GM21390 (cell line): ENCODE measurements around the gene THSD7A.

Experiments
- ATAC-seq: cut with Tn5 transposase; IDR thresholded peaks from one replicate; pipeline ENCODE4 v1.9.1; 2021; ENCODE audit not compliant: unreplicated experiment

The THSD7A gene, protein sequence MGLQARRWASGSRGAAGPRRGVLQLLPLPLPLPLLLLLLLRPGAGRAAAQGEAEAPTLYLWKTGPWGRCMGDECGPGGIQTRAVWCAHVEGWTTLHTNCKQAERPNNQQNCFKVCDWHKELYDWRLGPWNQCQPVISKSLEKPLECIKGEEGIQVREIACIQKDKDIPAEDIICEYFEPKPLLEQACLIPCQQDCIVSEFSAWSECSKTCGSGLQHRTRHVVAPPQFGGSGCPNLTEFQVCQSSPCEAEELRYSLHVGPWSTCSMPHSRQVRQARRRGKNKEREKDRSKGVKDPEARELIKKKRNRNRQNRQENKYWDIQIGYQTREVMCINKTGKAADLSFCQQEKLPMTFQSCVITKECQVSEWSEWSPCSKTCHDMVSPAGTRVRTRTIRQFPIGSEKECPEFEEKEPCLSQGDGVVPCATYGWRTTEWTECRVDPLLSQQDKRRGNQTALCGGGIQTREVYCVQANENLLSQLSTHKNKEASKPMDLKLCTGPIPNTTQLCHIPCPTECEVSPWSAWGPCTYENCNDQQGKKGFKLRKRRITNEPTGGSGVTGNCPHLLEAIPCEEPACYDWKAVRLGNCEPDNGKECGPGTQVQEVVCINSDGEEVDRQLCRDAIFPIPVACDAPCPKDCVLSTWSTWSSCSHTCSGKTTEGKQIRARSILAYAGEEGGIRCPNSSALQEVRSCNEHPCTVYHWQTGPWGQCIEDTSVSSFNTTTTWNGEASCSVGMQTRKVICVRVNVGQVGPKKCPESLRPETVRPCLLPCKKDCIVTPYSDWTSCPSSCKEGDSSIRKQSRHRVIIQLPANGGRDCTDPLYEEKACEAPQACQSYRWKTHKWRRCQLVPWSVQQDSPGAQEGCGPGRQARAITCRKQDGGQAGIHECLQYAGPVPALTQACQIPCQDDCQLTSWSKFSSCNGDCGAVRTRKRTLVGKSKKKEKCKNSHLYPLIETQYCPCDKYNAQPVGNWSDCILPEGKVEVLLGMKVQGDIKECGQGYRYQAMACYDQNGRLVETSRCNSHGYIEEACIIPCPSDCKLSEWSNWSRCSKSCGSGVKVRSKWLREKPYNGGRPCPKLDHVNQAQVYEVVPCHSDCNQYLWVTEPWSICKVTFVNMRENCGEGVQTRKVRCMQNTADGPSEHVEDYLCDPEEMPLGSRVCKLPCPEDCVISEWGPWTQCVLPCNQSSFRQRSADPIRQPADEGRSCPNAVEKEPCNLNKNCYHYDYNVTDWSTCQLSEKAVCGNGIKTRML (N-terminal part only)

DNA sequence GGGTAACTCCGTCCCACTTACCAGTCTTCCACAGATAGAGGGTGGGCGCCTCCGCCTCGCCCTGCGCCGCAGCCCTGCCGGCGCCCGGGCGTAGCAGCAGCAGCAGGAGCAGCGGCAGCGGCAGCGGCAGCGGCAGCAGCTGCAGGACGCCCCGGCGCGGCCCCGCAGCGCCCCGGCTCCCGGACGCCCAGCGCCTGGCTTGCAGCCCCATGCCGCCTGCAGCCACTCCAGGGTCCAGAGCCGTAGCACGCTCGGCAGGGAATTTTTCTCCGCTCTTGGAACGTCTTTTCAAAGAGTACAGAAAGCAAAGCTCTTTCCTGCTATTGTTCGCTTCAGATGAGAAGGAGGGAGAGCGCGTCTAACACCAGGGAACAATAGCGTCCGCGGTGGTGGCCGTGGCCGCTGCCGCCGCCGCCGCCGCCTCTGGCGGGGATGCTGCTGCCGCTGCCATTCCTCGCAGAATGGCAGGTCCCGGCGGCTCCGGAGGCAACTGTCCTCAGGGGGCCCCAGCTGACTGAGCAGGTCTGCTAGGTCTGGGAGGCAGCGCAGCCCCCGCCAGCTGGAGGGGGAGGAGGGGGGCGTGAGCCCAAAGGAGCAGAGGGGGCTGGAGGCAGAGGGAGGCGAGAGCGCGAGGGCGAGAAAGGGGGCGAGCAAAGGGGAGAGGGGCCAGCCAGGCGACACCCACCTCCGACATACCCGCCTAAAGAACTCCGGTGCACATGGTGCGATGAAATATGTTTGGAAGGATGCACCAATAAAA is at the start of gene THSD7A:
THSD7A (minus strand) TSS at position 463 of the 760 bp plus-strand sequence; CDS start at position 211, 252 bp downstream.
- peak; percentile 64 for ATAC-seq

DNA sequence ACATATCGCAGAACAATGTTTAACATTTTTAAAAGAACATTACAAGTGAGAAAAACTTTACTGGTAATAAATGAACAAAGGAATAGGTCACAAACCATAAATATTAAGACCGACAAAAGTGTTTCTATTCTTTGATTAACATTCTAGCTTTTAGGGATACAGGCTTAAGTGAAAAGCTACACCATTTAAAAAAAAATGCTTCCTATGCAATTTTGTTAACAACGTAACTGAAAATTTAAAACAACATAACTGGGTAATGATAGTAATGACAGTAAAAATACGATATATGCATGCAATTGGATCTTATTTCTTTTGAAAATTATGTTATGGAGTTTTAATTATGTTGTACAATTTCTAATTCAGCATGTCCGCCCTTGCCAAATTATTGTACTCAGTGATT is 49.7 kb upstream of the THSD7A start:
- no peak for ATAC-seq

DNA sequence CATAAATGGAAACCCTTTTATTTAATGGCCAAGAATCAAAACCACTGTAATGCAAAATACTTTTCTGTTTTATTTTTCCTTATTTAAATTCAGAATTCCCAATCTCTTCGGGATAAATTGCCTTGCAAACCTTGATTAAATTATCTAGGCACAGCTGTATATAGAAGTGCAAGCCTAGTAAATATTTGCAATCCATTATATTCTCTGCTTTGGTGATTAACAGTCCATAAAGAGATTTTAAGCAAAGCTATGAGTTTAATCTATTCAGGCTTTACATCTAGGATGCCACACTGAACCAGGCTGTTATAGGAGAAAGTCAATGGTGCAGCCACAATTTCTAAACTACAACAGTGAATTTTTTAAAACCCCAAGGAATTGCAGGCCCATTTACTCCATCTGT is 43.6 kb upstream of the THSD7A start:
- ATAC-seq, result no peak

DNA sequence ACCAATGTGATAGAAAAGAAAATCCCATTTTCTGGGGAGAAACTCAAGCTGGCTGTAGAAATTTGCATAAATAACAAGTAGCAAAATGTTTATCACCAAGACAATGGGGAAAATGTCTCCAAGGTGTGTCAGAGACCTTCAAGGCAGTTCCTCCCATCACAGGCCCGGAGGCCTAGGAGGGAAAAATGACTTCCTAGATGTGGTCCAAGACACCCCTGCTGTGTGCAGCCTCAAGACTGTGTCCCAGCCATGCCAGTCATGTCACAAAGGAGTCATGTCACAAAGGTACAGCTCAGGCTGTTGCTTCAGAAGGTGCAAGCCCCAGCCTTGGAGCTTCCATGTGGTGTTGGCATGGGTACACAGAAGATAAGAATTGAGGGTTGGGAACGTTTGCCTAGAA is 33.7 kb upstream of the THSD7A start:
- no peak for ATAC-seq

DNA sequence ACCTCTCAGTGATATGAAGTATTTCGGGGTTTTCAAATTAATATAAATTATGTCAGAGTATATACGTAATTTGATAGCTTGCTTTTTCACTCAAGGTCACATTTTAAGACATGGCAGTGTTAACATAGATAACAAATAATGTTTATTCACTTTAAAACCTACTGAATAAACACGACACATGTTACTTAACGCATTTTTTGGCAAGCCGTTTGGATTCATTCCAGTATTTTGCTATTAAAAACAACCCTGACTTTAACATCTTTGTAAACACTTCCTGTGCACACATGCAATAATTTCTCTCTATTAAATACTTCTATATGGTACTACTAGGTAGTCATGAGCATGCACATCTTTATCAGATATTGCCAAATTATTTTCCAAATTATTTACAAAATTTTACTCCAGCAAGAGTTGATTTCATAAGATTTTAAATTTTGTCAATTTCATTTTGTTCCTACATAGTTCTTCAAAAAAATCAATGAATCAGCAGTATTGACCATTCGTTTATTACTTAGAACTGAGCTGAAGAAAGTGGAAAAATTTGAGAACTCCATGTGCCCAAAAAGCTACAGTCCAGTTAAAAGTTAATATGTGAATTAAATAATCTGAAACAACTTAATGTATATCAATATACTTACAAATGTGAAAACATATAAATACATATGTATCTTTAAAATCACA is 26.8 kb upstream of the THSD7A start:
- ATAC-seq, result no peak

DNA sequence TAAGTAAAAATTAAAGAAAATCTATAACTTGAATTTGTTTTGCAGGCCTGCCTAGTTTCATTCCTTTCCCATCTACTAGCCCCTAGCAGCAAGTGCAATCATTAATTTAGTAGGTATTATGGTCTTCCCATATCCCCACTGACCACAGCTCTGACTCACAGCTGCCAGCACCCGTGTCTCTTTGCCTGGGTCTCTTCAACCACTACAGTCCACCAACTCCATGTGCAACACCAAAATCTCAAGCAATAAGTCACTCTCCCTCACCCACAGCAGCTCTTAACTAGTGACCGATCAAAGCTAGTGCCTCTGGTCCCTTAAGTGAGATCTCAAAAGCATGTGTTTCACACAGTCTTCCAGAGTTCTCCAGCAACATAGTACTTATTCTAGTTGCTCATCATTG is 26.0 kb upstream of the THSD7A start:
- ATAC-seq, result no peak

DNA sequence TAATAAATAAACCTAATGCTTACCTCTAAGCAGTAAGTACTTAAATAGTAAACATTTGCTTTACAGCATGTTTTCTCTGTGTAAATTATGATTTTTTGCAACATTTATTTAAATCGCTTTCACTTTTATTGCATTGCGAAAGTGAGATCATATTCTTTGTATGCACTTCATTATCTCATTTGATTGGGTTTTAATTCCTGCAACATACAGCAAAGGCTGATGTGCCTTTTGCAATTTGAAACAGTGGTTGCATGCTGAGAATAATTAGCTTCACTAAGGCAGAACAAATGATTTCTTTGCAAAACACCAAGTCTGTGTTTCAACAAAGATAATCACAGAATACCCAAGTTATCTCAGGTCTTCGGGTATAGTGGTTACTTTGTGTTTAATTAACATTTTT is 16.3 kb upstream of the THSD7A start:
- no peak for ATAC-seq

DNA sequence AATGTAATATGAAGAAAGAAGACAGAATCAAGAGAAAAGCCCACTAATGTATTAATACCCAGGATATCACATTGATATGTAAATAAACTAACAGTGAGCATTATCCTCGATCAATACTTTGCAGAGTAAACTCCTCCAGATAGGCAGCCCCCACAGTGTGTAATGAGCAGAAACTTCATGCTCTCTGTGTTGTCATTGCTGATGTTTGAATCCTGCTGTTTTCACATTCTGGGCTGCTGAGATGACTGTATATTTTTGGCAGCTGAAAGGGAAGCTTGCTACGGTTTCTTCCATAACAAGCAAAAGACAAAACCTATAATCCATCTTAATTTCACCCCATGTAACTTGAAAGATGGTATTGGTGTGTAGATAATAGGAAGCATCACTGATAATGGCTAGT is 15.3 kb upstream of the THSD7A start:
- no peak for ATAC-seq

DNA sequence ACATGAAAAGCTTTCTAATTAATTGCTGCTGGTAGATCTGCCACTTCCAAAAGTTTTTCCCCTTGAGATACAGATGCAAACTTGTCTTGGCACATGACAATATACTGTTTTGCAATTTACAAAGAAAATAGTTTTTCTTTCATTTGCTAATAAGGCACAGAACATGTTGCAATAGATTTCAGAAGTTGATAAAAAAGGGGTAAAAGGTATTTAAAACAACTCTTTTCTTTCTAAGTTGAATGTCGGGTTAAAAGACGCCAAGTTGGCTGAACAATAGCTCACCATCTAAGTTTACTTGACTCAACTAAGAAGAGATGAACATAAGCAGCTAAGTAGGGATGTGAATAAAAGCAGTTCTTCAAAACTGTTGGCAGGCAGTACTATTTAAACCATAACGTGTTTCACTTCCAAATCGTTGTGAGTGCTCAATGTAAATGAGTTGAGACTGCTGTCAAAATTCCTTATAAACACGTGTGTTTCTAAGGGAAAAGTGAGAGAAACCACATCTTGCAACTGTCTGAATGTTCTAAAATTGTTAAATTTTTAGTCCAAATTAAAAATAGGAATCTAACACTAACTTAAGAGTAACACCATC is 14.5 kb upstream of the THSD7A start:
- ATAC-seq, result no peak

DNA sequence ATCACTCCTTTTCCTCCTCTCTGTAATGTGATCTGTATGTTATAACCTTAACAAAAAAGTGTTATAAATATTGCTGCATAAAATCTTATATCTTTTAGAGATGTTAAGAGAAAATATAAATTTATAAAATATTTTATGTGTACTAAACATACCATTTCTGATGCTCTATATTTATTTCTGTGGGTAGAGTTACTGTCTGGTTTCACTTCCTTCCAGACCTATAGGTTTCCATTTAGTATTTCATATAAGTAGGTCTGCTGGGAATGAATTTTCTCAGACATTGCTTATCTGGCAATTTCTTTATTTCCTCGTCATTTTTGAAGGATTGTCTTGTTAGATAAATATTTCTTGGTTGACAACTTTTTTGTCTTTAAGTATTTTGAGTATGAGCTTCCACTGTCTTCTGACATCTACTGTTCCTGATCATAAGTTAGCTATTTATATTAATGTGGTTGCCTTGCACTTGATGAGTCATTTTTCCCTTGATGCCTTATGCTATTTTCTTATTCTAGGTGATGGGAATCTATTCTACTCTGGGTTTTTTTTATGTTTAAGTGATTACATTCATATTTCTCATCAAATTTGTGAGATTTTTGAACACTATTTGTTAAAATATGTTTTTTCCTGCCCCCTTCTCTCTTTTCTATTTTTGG is 11.2 kb upstream of the THSD7A start:
- ATAC-seq, result no peak

DNA sequence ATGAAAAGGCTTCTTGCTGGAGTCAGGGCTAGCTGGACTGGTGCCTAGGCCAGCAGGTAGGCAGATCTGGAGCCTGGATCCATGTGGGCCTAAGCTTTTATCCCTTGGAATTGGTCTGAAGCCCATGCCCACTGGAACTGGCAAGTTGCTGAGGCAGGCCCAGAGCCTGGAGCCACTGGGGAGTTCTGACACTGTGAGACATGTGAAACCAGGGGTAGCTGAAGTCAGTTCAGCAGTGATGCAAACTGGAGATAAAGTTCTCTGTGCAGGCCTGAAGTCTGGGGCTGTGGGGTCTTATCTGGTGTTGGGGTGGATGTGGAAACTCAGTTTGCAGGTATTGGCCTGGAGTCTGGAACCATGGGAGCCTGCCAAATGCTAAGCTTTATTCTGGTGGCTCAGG is 9.7 kb upstream of the THSD7A start:
- ATAC-seq, result no peak

DNA sequence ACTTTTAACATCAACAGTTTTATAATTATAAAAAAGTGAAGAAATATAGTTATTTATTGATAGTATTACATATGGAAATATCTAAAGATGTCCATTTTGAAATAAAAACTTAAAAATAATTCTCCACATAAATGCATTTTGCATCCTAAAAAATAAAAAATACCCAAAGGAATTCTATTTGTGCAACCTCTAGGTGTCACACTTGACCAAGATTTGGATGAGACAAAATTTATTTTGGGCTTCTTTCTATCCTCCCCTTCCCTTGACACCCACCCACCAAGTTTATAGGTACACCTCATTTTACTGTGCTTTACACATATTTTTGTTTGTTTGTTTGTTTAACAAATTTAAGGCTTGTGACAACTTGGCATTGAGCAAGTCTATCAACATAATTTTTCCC is 3.3 kb upstream of the THSD7A start:
- no peak for ATAC-seq

DNA sequence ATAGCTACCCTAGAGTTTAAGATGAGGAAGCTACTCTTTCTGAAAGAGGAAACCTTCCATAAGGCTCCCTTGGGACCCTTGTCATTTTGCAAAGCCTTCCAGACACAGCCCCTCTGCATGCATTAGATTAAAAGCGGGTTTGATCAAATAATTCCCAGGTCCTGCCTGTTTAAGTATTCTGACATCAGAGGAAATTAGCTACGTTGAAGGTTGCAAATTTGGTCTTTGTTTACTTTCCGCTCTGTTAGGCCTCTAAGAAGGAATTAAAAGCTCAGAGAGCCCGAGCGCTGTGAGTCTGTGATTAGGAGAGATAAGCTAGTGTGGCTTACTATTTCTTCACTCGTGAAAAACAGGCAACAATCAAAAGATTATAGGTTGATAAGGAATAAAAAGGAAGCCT is 1.4 kb upstream of the THSD7A start:
- ATAC-seq, result no peak

DNA sequence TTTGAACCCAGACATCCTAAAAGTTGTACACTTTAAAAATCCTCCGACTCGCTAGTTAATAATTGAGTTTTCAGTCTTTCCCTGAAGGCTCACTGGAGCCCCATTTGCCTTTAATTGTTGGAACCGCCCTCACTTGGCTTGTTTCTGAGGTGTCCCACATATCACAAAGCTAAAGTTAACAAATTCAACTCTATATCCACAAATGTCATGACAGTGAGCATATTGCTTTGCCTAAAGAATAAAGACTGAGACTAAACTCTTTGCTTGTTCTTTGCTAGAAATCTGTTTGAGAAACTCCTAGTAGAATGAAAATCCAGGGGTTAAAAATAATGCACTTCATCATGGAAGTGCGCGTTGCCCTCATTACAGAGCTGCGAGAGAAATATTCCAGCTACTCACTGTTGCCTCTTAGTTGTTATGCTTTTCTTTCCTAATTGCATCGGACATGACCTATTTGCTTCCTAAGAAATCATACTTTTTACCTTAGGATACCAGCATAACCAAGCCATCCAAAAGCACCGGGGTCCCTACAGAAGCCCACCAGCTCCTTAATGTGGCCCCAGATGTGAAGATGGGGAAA is 752 bp downstream of the THSD7A start:
- ATAC-seq, result peak; percentile 4

DNA sequence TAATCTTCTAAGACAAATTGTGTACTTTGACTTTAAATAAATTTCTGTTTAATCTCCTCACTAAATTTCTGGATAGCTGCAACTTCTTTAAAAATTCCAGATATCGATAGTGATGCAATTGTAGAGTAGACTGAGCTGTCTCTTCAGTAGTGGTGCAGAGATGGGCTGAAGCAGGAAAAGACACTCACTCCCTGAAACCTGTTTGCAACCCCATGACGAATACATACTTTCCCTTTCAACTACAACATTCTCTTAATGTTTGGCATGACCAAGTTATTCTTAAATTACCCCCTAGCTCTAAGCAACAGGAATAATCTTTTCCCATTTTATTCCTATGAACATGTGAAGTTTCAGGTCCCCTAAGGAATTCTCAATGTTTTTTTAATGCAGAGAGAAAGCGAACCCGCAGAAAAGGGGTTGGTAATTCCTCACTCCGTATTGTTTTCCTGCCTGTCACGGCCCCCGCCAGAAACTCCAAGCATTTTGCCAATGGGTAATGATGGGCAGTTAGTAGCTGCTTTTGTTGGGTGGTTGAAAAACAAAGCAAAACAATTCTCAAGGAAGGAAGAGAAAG is 1.3 kb downstream of the THSD7A start:
- no peak for ATAC-seq

DNA sequence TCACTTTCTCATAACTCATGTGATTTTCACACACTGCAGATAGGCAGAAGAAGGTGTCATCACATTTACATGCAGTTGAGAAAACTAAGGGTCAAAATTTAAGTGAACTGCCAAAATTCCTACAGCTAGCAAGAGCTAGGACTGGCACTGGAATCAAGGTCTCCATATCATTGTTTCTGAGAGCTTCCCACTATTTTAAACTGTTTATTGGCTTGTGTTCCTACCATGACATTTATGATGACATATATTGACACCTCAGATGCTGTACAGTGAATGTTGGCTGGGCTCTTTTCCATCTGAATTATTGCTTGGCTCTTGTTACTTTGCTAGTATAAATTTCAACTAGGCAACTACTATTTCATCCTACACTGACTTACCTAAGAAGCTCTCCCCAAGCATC is 2.0 kb downstream of the THSD7A start:
- no peak for ATAC-seq

DNA sequence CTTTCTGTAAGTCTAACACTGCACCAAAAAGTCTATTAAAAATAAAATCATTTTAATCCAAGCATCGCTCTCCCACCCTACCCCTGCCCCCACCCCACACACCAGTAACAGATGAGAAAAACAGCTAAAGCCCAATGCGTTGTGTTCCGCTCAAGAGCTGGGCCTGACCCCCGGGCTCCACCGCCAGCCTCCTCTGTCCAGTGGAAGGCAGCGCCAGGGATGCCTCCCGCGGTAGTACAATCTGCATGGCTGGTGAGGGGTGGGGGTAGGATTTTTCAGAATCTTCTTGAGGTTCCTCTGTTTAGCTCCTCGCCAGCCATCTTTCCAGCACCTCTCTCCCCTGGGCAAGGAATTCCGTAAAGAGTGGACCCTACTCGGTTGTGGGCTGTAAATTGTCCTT is 12.1 kb downstream of the THSD7A start:
- ATAC-seq, result no peak

DNA sequence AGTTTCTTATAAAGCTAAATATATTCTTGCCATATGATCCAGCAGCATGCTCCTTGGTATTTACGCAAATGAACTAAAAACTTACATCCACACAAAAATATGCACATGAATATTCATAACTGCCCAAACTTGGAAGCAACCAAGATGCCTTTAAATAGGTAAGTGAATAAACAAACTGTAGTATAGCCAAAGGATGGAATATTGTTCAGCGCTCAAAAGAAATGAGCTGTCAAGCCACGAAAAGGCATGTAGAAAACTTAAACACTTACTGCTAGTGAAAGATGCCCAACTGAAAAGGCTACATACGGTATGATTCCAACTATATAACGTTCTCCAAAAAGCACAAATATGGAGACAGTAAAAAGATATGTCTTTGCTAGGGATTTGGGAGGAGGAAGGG is 12.7 kb downstream of the THSD7A start:
- no peak for ATAC-seq

DNA sequence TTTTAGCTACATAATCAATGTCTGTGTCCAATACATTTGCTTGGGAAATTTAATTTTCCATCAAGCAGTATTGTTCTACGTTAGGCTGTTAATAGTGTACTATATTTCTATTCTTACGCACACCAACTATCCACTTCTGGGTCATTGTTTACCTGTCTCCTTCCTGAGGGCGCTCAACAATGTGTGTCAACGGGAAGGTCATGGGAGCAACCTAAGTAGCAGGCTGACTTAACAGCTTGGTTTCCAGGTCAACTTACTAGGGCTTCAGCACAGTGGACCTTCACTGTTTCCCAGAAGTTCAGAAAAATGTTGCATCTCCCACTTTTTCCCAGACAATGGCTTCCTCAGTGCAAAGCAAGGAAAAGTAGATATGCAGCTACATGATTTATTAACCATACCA is 13.7 kb downstream of the THSD7A start:
- ATAC-seq, result no peak
